Bronchus fibroblast of lung (primary cell): ENCODE data around the gene TRPV5. TPM values are rescaled to one million over a fixed set of nuclear protein-coding genes. Genes with fewer than 3 reads are reported as not detected.

Experiments used
- total RNA-seq: library from RNA; depleted of rRNA; stranded (reverse); fragments of >200 nt; gene quantifications from 2 replicates; pipeline ENCODE4 v1.2.3, GENCODE V29; 2015

Gene TRPV5
- total RNA-seq = not detected in 2 replicates

GRCh38 chr7:142933624-142934023 is at the start of gene TRPV5:
TRPV5 (minus strand) TSS chr7:142933746; CDS start chr7:142933459, 287 bp downstream.

GRCh38 chr7:142961973-142962926 is 28.7 kb upstream of the TRPV5 start, which contains the start of gene KEL:
KEL (minus strand) TSS chr7:142962363; CDS start chr7:142962206, 157 bp downstream.

GRCh38 chr7:142939226-142939910 is 5.8 kb upstream of the TRPV5 start, which contains the start of gene LLCFC1:
LLCFC1 (plus strand) TSS chr7:142939484; CDS start chr7:142939622, 138 bp downstream.

GRCh38 chr7:142885311-142886230 is 48.0 kb downstream of the TRPV5 start, which contains the start of gene TRPV6:
TRPV6 (minus strand) TSS chr7:142885745.

Other genes starting within 250 kb of the TRPV5 start
- gene PRSS1, start 184.3 kb downstream of the TRPV5 start, total RNA-seq = not detected in 2 replicates
- 0.15 and 0.34 TPM in 2 replicates for gene PRSS2, start 162.8 kb downstream of the TRPV5 start, total RNA-seq
- gene EPHB6, start 78.7 kb downstream of the TRPV5 start, total RNA-seq = 6.6 and 7.4 TPM in 2 replicates
- gene TRPV6, start 48.0 kb downstream of the TRPV5 start, total RNA-seq = not detected in 2 replicates
- not detected in 2 replicates for gene LLCFC1, start 5.7 kb upstream of the TRPV5 start, total RNA-seq
- under 0.01 TPM in 1 of 2 replicates, not detected in the other for gene KEL, start 28.6 kb upstream of the TRPV5 start, total RNA-seq
- gene OR9A2, start 93.4 kb upstream of the TRPV5 start, total RNA-seq = not detected in 2 replicates
- not detected in 2 replicates for gene OR6V1, start 118.6 kb upstream of the TRPV5 start, total RNA-seq
- not detected in 2 replicates for gene PIP, start 198.3 kb upstream of the TRPV5 start, total RNA-seq
- not detected in 2 replicates for gene TAS2R39, start 249.7 kb upstream of the TRPV5 start, total RNA-seq